Lower lobe of right lung (tissue), 2 donors: ENCODE measurements around the gene DNAH2. TPM values are rescaled to one million over a fixed set of nuclear protein-coding genes. Genes with fewer than 3 reads are reported as not detected.

Source experiments
- ATAC-seq, 2 donors: fragments of 200-7000 bp; cut with Tn5 transposase; one replicate each; pipeline ENCODE4 v1.9.1; 2020 to 2022; ENCODE audit warnings: mild to moderate bottlenecking in 2 of 2, moderate library complexity in 2 of 2
- DNase-seq: peaks from one replicate; pipeline ENCODE4 v3.0.0-alpha.2; 2020
- H3K27ac ChIP-seq: fragments of 200-600 bp; one replicate; pipeline ENCODE4 v1.8.0; 2022
- H3K27me3 ChIP-seq: fragments of 200-600 bp; one replicate; pipeline ENCODE4 v1.8.0; 2022; ENCODE audit warnings: low read depth
- H3K36me3 ChIP-seq: fragments of 200-600 bp; one replicate; pipeline ENCODE4 v1.8.0; 2022; ENCODE audit warnings: mild to moderate bottlenecking
- H3K4me1 ChIP-seq: fragments of 200-600 bp; one replicate; pipeline ENCODE4 v1.8.0; 2022
- H3K4me3 ChIP-seq: fragments of 200-600 bp; one replicate; pipeline ENCODE4 v1.8.0; 2022; ENCODE audit warnings: mild to moderate bottlenecking
- H3K9me3 ChIP-seq: fragments of 200-600 bp; one replicate; pipeline ENCODE4 v1.8.0; 2022
- intact Hi-C: fragments of 100-400 bp; cut with DNase I; formaldehyde crosslinking; loops from one replicate; pipeline ENCODE4 v1.11.0; 2022
- total RNA-seq: library from RNA; stranded (reverse); fragmentation: NEBNext Ultra II Directional; extraction: Animal tissue kit (Norgen Biotek cat#: 25700); gene quantifications from one replicate; pipeline ENCODE4 v1.2.1, GENCODE V29; 2021
- TF ChIP-seq, protein P1 (sequence below): fragments of 200-600 bp; IDR thresholded peaks from one replicate; pipeline ENCODE4 v1.8.0; 2022; ENCODE audit warnings: antibody characterized with exemption, mild to moderate bottlenecking
- donor health status: DM: no; HTN: yes; CAD: no; lungs with severe emphysema.

The DNAH2 gene
- total RNA-seq, 1 donor from 2014 or later, result 6.2 TPM

DNA sequence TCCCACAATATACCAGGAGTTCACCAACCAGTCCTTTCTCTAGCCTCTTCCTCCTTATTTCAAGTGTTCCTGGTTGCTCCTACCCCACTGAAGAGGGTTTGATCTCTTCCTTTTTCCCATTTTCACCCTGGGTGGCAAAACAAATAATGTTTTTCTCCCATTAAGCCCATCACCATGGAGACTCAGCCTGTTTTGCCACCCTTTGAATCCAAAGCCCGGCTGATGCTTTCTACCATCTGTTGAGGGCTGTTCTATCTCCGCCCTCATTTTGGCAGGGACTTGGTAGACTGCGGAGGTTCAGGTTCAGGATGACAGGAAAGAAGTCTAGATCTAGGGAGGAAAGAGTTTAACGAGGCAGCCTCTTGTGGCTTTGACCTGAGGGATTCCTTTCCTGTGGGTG lies 2.6 kb downstream of the DNAH2 start:
- Histone ChIP-seq H3K4me3 (no peak overlapping the region), H3K27ac (no peak overlapping the region), H3K27me3 (peaks cover 25% of the 10 kb centered on the region), H3K36me3 (no peaks in the 10 kb centered on the region), H3K4me1 (peaks cover 19% of the 10 kb centered on the region), H3K9me3 (no peaks in the 10 kb centered on the region)
- intact Hi-C loops, result no loop called here
- no peak for DNase-seq
- ATAC-seq, result no peak
- TF ChIP-seq, protein P1, sequence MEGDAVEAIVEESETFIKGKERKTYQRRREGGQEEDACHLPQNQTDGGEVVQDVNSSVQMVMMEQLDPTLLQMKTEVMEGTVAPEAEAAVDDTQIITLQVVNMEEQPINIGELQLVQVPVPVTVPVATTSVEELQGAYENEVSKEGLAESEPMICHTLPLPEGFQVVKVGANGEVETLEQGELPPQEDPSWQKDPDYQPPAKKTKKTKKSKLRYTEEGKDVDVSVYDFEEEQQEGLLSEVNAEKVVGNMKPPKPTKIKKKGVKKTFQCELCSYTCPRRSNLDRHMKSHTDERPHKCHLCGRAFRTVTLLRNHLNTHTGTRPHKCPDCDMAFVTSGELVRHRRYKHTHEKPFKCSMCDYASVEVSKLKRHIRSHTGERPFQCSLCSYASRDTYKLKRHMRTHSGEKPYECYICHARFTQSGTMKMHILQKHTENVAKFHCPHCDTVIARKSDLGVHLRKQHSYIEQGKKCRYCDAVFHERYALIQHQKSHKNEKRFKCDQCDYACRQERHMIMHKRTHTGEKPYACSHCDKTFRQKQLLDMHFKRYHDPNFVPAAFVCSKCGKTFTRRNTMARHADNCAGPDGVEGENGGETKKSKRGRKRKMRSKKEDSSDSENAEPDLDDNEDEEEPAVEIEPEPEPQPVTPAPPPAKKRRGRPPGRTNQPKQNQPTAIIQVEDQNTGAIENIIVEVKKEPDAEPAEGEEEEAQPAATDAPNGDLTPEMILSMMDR, result no peak

DNA sequence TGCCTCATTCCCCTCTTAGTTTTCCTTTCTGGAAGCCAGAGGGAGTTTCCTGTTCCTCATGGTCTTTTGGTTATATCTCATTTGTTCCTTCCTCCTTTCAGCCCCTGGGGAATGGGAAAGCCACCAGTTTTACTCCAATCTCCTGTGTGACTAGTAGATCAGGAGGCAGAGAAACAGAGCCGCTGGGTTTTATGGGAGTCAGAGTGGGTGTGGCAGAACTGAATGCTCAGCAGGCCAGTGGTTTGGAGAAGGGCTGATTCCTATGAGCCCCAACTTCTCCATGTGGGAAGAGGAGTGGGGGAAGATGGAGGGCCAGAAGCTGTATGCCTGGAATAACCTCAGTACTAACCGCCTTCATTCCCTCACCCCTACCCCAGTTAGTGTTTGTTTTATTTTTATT lies 4.1 kb downstream of the DNAH2 start:
- no peak for ATAC-seq

DNA sequence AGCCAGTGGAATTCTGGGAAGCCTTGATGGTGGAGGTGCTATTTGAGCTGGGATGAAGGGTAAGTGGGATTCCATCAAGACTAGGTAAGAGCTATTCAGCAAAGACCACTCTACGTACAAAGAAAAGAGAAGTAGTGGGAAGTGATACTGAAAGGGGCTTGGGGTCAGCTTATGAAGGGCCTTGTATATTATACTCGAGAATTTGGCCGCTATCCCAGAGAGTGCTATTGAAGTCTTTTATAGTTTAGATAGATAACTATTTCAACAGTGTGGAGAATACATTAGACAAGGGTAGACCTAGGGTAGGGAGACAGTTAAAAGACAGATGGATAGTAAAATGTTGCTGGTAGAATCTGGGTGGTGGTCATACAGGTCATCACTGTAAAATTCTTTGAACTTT lies 10.3 kb downstream of the DNAH2 start:
- Histone ChIP-seq H3K27ac (no peak overlapping the region), H3K4me3 (no peak overlapping the region), H3K36me3 (no peaks in the 10 kb centered on the region), H3K4me1 (no peaks in the 10 kb centered on the region), H3K27me3 (peaks cover 18% of the 10 kb centered on the region), H3K9me3 (no peaks in the 10 kb centered on the region)
- no peak for ATAC-seq
- DNase-seq, result no peak
- TF ChIP-seq, protein P1, result no peak
- intact Hi-C loops, result no loop called here

More for the DNA sequence above, 4.1 kb downstream of the DNAH2 start:
- Histone ChIP-seq H3K36me3 (no peaks in the 10 kb centered on the region), H3K27ac (no peak overlapping the region), H3K4me1 (peaks cover 15% of the 10 kb centered on the region), H3K9me3 (no peaks in the 10 kb centered on the region), H3K27me3 (peaks cover 12% of the 10 kb centered on the region), H3K4me3 (no peak overlapping the region)
- intact Hi-C loops, result no loop called here
- TF ChIP-seq, protein P1, result no peak
- DNase-seq, result no peak

DNA sequence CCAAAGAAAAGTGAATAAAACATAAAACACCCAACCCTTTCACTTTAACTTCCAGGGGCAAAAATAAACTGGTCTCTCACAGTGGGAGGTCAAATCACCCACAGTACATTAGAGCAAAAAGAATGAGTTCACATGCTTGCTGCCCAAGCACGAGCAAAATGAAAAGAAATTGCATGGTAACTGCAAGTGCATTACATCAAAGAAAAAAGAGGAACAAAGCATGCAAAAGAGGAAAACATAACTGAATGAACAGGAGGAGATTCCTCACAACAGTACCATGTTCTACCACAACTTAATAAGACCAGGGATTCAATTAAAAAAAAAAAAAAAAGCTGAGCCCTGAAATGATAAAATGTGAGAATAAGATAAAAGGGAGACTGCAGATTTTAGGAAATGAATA lies 12.3 kb downstream of the DNAH2 start:
- ATAC-seq (no peak), DNase-seq (no peak)
- Histone ChIP-seq H3K4me1 (no peaks in the 10 kb centered on the region), H3K4me3 (no peak overlapping the region), H3K36me3 (no peaks in the 10 kb centered on the region), H3K27me3 (peaks cover 6% of the 10 kb centered on the region), H3K27ac (no peak overlapping the region), H3K9me3 (no peaks in the 10 kb centered on the region)
- intact Hi-C loops, result no loop called here
- TF ChIP-seq, protein P1, result no peak

DNA sequence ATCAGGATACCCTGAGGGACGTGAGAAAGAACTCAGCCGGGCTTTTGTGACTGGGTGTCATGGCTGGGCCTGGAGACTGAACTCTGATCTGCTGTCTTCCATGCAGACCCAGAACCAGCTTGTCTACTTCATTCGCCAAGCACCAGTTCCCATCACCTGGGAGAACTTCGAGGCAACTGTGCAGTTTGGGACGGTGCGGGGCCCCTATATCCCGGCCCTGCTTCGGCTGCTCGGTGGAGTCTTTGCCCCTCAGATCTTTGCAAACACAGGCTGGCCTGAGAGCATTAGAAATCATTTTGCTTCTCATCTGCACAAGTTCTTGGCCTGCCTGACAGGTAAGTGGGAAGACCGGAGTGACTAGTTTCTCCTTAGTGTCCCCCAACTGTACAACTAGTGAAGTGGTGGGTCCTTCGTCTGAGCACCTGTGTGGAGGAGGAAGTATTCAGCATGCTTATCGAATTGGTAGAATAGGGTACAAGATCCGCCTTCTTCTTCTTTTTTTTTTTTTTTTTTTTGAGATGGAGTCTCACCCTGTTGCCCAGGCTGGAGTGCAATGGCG lies 15.5 kb downstream of the DNAH2 start:
- ATAC-seq (peak; percentile 43 to 67), DNase-seq (no peak)
- no peaks in the 10 kb centered on the region for H3K36me3 ChIP-seq
- no peaks in the 10 kb centered on the region for H3K9me3 ChIP-seq
- no peaks in the 10 kb centered on the region for H3K4me1 ChIP-seq
- H3K4me3 ChIP-seq, result no peak overlapping the region
- intact Hi-C loops, result no loop called here
- TF ChIP-seq, protein P1, result no peak
- H3K27ac ChIP-seq, result no peak overlapping the region
- H3K27me3 ChIP-seq, result no peaks in the 10 kb centered on the region
